CD4-positive, alpha-beta T cell treated with Interleukin-12 subunit alpha and Interleukin-12 subunit beta, for 1 hour (primary cell): ENCODE measurements around the gene NPAS1.
"Not testable (repeated sequence)": the region's sequence is repeated elsewhere in the genome, so short reads cannot be mapped to it uniquely, and the experiment has no call there.

Source experiments
- DNase-seq: peaks from one replicate; pipeline ENCODE4 v3.0.0-alpha.2; 2020

NPAS1 gene

GRCh38 chr19:46990991-46991676 is 28.5 kb upstream of the NPAS1 start:
- DNase-seq, result peak; percentile 70

DNA sequence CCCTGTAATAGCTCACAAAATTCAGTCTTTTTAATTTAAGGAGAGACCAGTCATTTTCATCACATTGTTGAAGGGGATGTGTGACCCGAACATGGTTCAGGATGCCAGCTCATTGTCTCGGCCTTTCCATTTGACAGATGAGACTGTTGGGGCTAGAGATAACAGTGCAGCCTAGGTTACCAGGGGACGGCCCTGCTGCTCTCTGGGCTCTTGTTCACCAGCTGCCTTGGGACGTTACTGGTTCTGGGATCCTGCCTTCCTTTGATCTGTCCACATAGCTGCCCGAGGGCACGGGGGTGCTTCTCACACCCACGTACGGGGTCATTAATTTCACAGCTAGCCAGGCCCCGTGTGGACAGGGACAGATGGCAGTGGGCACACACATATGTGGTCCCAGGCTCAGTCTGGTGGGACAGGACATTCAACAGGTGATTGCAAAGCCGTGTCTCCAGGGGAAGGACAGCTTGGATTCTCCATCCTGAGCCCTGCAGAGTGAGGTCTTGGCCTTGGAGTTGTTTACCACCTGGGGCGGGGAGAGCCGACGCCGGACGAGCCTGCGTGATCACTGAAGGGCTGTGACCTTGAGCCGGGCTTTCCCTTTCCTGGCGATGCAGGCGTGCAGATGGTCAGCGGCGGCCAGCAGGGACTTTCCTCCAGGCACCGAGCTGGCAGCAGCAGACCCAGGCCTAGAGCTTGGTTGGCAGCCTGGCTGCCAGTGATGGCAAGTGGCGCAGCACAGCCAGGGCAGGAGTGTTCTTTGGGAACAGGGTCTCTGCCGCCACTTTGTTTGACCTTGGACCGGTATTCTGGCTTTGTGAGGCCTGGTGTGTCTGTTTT is 26.7 kb upstream of the NPAS1 start:
- DNase-seq, result no peak

DNA sequence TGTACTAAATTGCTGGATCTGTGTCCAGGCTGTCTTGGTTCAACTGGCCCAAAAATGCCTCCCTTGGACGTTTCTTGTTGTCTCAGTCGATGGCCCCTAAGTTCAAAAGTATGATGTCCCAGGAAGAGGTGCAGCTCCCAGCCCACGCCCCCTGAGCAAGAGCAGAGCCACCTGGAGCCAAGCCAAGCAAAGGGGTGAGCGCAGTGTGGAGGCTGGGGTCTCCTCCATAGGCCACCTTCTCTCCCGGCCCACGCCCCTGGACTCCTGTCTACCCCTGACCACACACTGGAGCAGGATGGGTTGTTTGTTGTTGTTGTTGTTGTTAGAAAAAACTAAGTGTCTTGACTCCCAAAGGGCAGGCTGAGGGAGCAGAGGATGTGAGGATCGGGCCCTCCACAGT is 26.0 kb upstream of the NPAS1 start:
- DNase-seq, result no peak

GRCh38 chr19:46994141-46994686 is 25.4 kb upstream of the NPAS1 start:
- DNase-seq, result no peak

- DNase-seq, result no peak
Observed at GRCh38 chr19:46995492-46995891, 24.1 kb upstream of the NPAS1 start.

DNA sequence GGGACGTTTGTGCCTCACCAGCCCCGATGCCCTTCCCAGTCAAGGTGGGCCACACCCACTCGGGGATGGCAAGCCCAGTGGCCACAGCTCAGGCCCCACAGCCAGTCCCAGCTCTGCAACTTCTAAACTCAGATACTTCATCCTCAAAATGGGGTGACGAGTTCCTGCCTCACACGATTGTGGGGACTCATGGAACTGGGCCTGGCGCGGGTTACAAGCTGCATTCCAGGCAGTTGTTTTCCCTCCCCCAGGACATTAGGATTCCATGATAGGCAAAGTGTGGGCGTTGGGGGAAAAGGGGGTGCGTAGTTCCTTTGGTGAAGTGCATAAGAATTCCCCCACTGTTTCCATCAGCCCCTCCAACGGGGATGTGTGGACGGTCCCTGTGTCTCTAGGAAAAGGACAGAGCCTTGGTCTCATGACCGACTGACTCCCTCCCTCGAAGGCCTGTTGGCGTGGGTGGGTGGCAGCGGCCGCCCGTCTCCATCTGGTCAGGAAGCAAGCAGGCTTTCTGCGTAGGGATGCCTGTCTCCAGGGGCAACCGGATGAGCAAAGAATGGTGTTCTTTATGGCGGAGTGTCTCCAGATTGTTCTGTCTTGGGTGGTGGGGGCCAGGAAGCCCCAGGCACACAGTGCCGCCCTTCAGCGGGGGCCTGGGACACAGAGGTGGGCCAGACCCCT is 21.1 kb upstream of the NPAS1 start:
- DNase-seq, result no peak

DNA sequence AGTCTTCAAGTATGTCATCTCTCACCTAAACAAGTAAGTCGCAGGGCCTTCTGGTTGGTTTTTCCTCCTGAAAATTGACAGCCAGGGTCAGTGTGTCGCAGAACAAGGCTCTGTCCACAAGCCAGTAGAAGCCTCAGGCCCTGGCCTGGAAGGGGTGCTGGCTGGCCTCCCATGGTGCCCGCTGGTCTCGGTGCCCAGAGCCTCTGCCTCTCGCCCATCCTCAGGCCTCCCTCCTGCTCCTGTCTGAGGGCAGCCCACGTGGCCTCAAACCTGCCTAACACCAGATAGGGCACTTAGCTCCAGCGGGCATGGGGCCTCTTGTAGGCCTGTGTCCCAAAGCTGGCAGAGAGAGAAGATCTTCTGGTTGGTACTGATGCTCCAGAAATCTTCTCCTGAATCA is 20.3 kb upstream of the NPAS1 start:
- no peak for DNase-seq

GRCh38 chr19:46999878-47000277 is 19.8 kb upstream of the NPAS1 start:
- no peak for DNase-seq

DNA sequence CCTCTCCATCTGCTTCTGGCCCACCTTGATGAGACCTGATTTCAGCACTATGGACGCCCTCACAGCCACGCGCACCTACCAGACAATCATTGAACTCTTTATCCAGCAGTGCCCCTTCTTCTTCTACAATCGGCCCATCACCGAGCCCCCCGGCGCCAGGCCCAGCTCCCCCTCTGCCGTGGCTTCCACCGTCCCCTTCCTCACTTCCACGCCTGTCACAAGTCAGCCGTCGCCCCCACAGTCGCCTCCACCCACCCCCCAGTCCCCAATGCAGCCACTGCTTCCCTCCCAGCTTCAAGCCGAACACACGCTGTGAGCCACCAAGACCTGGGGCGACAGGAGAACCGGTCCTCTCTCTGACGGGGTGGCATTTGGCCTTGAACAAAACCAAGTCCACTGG is 19.3 kb upstream of the NPAS1 start:
- DNase-seq, result no peak

- no peak for DNase-seq
Observed at GRCh38 chr19:47001584-47001983, 18.1 kb upstream of the NPAS1 start.

DNA sequence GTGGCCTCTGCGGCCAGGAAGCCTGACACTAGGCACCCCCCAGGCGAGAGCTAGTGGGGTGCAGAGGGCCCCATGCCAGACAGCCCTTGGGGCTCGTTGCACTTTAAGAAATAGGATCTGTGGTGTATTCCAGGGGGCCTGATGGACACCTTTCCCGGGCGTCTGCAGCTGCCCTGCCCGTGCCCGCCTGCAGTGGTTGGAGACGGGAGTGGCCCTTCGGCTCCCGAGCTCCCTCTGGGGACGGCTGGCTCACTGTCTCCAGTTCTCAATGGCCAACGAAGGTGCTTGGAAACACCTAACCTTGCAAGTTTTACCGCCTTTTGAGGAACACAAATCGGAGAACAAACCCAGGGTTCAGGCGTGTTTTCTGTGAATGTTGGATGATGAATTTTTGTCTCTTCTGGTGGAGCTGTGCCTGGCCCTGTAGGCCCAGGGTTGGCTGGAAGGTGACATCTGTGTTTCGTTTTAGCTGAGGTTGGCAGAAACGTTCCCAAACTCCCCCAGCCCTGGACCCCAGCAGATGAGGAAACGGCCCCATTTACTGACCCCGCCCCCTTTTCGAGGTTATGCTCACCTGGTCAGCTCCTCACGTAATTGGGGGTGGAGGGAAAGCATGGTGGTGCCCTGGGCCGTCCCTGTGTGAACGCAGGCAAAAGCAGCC is 17.4 kb upstream of the NPAS1 start:
- no peak for DNase-seq

GRCh38 chr19:47002853-47003610 is 16.6 kb upstream of the NPAS1 start:
- DNase-seq, result no peak

DNA sequence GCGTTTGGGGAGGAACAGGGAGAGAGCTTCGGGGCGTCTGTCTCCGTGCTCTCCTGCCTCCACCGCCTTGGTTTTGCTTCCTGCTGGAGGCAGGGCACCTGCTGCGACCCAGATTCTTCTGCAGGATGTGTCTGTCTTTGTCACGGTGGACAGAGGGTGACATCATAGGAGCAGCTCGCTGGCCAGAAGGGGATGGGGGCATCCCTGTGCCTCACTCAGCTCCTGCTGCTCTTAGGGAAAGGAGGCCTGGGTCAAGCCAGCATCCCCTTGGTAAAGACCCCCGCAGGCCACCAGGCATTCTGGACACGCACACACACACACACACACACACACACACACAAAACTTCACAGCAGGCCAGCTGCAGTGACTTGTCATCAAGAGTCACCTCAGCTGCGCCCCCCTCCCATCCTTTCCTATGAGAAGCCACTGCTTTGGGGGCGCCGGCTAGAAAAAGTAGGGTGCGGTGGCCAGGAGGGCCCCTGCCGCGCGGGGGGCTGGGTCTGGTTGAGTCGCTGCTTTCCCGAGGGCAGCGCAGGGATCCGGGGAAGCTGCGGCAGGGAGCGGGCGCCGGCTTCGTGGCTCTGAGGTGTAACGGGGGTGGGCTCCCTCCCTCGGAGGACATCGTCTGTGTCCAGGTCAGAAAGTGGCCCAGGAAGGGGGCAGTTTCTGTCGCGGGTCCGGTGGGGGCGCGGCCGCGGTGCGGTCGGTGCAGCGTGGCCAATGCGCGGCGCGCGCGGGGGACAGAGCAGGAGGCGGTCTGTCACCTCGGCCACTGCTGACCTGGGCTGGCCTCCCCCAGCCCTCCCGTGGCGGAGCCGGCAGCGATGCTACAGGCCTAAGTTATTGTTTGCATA is 15.8 kb upstream of the NPAS1 start:
- no peak for DNase-seq

- no peak for DNase-seq
Observed at GRCh38 chr19:47005164-47005641, 14.4 kb upstream of the NPAS1 start.

GRCh38 chr19:47005873-47006272 is 13.8 kb upstream of the NPAS1 start:
- DNase-seq, result no peak

DNA sequence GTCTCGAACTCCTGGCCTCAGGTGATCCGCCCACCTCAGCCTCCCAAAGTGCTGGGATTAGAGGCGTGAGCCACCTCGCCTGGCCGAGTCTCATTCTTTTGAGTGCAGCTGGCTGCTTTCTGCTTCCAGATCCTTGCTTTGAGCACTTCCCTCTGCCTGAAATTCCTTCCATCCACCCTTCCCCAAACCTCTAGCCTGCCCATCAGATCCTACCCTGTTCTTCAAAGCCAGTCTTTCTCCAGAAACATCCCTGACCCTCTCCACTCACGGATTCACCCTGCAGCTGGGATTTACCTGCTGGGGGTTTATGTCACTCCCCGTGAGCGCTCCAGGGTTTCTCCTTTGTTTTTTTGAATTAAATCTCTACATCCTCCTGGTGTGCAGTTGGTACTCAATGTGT is 13.1 kb upstream of the NPAS1 start:
- no peak for DNase-seq

- DNase-seq, result not testable (repeated sequence)
Observed at GRCh38 chr19:47010549-47010948, 9.1 kb upstream of the NPAS1 start.

DNA sequence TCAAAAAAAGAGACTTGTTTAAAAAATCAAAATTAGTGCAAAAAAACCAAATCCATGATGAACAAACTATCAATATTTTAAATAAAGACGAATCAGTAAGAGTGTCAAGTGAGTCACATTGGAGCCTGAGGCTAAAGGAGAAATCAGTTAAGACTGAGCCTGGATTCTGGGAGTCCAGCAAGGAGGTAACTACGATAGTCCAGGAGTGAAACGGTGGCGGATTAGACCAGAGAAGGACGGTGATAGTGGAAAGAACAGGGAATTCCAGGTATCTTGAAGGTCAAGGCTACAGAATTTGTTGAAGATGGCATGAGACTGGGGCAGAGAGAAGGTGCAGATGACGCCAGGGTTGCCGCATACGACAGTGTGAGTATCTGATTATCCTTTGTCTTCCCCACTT is 7.0 kb upstream of the NPAS1 start:
- no peak for DNase-seq

DNA sequence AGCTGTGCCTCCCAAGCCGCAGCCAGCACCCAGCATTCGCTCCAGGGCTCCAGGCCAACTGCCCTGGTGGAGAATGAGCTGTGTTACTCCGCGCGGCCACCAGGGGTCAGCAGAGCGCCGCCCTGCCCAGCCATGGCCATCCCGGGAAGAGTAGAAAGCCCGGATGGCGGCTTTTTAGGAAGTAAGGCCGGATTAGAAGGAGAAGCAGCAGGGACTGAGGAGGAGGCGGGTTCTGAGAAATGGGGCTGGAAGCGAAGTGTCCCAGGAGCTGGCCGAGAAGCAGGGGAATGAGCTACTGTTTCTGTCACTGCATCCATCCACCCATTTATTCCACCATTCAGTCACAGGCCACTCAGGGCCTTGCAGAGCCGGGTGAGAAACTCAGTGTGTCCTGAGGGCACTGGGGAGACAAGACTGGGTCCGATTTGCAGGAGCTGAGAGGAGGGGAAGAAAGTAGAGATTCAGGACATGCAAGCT is 6.6 kb upstream of the NPAS1 start:
- peak; percentile 65 for DNase-seq

DNA sequence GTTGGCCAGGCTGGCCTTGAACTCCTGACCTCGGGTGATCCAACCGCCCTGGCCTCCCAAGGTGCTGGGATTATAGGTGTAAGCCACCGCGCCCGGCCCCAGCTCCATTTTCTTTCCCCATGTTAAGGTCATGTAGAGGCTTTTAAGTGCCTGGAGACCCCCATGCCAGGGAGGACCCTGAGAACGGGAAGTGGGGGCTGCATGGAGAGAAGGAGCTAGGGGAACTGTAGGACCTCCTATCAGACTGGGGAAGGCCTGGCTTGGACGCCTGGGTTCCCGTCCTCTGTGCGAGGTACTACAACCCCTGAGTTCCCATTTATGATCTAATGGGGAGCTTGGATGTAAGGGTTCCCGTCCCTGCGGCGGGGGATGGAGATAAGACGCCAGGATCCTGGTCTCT is 714 bp upstream of the NPAS1 start:
- DNase-seq, result no peak
